ENCODE data around the gene SLC35F3. TPM values are rescaled to one million over a fixed set of nuclear protein-coding genes. Genes with fewer than 3 reads are reported as not detected.

The SLC35F3 gene
- total and polyA plus RNA-seq, 9 of the 15 experiments (the other 6 are each of a cell fraction or from before 2014, with no cell fraction given) = 0.04 to 0.07 (median 0.04) TPM; not detected in 6

GRCh38 chr1:233983811-233984210 is 79.3 kb downstream of the SLC35F3 start:
- no TSS peak for BruUV-seq (replicated peaks)
- in situ Hi-C loops (cut with MboI) = no loop called here
- DNase-seq (ENCODE audit: extremely low read depth in 1 of 4, low spot score in 3 of 4) = no peak
- FAIRE-seq = no peak
- no peaks in the 10 kb centered on the region for H3K79me2 ChIP-seq (ENCODE audit: control insufficient read depth, insufficient read depth, low read length)
- H4K20me1 ChIP-seq (replicated peaks; ENCODE audit: control insufficient read depth, insufficient read depth, low read length) = no peaks in the 10 kb centered on the region
- H3K4me3 ChIP-seq = no peak overlapping the region
- no peak overlapping the region for H3K9ac ChIP-seq (ENCODE audit: insufficient read depth in 1 of 2, low read depth in 2 of 2, low read length in 2 of 2)
- no peak for ATAC-seq
- CTCF ChIA-PET (ENCODE audit: low intra/inter-chr PET ratio) = no interaction called here
- WGBS (ENCODE audit: insufficient coverage, low coverage, missing lambda C conversion rate) = 7% methylated on average over 7 of the region's 7 CpGs
- no peaks in the 10 kb centered on the region for H3K9me3 ChIP-seq (replicated peaks; ENCODE audit: control insufficient read depth, insufficient read depth, low read depth, low read length)
- TF ChIP-seq NRF1 (conservative IDR thresholded peaks at IDR 0.05 in 1 of 2, IDR thresholded peaks at IDR 0.05 in 1 of 2) (no peak), CREB1 (IDR thresholded peaks at IDR 0.05) (no peak), CREB1 (CRISPR knock-in tag; IDR thresholded peaks at IDR 0.05) (no peak), NELFE (IDR thresholded peaks at IDR 0.05; ENCODE audit: insufficient read depth, insufficient read length) (no peak), ETS2 (tag; IDR thresholded peaks at IDR 0.05; ENCODE audit: borderline replicate concordance, poor library complexity, severe bottlenecking) (no peak), CBFA2T3 (IDR thresholded peaks at IDR 0.05) (no peak), NONO (IDR thresholded peaks at IDR 0.05; ENCODE audit: low read depth in 2 of 2, low read length in 1 of 2) (no peak), SMAD2 (IDR thresholded peaks at IDR 0.05; ENCODE audit: low read depth, low read length) (no peak), ELK1 (CRISPR knock-in tag; IDR thresholded peaks at IDR 0.05) (no peak), POU5F1 (IDR thresholded peaks at IDR 0.05; ENCODE audit: borderline replicate concordance, low read depth, low read length, partially characterized antibody) (no peak), SIN3A (IDR thresholded peaks at IDR 0.05; ENCODE audit: borderline replicate concordance in 2 of 2, control insufficient read depth in 1 of 2, low read depth in 2 of 2, low read length in 2 of 2) (no peak), PHTF2 (CRISPR knock-in tag; IDR thresholded peaks at IDR 0.05) (no peak), KLF1 (tag; IDR thresholded peaks at IDR 0.05) (no peak), IRF1 (CRISPR knock-in tag; IDR thresholded peaks at IDR 0.05; ENCODE audit: borderline replicate concordance) (no peak)
- TF ChIP-seq, protein P1, sequence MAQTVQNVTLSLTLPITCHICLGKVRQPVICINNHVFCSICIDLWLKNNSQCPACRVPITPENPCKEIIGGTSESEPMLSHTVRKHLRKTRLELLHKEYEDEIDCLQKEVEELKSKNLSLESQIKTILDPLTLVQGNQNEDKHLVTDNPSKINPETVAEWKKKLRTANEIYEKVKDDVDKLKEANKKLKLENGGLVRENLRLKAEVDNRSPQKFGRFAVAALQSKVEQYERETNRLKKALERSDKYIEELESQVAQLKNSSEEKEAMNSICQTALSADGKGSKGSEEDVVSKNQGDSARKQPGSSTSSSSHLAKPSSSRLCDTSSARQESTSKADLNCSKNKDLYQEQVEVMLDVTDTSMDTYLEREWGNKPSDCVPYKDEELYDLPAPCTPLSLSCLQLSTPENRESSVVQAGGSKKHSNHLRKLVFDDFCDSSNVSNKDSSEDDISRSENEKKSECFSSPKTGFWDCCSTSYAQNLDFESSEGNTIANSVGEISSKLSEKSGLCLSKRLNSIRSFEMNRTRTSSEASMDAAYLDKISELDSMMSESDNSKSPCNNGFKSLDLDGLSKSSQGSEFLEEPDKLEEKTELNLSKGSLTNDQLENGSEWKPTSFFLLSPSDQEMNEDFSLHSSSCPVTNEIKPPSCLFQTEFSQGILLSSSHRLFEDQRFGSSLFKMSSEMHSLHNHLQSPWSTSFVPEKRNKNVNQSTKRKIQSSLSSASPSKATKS (CRISPR knock-in tag; IDR thresholded peaks at IDR 0.05) = no peak
- intact Hi-C loops (cut with micrococcal nuclease) = no loop called here
- H3K36me3 ChIP-seq (ENCODE audit: control insufficient read depth, insufficient read depth, low read length) = no peaks in the 10 kb centered on the region
- H3K4me1 ChIP-seq (replicated peaks in 1 of 2; ENCODE audit: control insufficient read depth in 2 of 2, insufficient read depth in 2 of 2, low read length in 2 of 2) = no peaks in the 10 kb centered on the region; a peak in 1 of 5 replicates
- H2AFZ ChIP-seq (ENCODE audit: low read depth, low read length) = no peak overlapping the region
- no peak overlapping the region for H3K4me2 ChIP-seq (ENCODE audit: insufficient read depth, low read length)
- H3K27me3 ChIP-seq (ENCODE audit: control insufficient read depth in 2 of 2, insufficient read depth in 2 of 2, low read length in 2 of 2) = peaks cover 5 to 25% of the 10 kb centered on the region in 2 experiments; a peak in 4 of 5 replicates
- H3K9me1 ChIP-seq (ENCODE audit: control insufficient read depth, insufficient read depth, low read length) = no peaks in the 10 kb centered on the region
- H3K27ac ChIP-seq (ENCODE audit: extremely low read depth, low read depth, low read length) = no peak overlapping the region
- POLR2A ChIA-PET = no interaction called here

Measured in K562 (cell line).